A673 (cell line): ENCODE results near the gene GALNT18. TPM values are rescaled to one million over a fixed set of nuclear protein-coding genes. Genes with fewer than 3 reads are reported as not detected.
A peak's percentile ranks its signal among the peaks of the same experiment; 100 is the strongest.

ENCODE experiments used
- BruUV-seq: library from RNA; stranded (reverse); fragments of 400-500 nt; replicated peaks from 2 replicates; lab custom pipeline; 2021; lab: Mats Ljungman, UMichigan
- CTCF ChIA-PET: fragments of 300-600 bp; sonication (Branson Sonifier 250); formaldehyde crosslinking; loops from one replicate; lab custom pipeline; 2022; ENCODE audit warnings: antibody characterized with exemption; lab: Charles Lee
- POLR2A ChIA-PET: fragments of 300-600 bp; sonication (Branson Sonifier 250); formaldehyde crosslinking; loops from one replicate; lab custom pipeline; 2022; ENCODE audit warnings: antibody characterized with exemption; ENCODE audit not compliant: low non-redundant PET; lab: Charles Lee
- DNase-seq: peaks from one replicate; pipeline ENCODE4 v3.0.0-alpha.2; 2015; ENCODE audit warnings: low spot score
- H3K27ac ChIP-seq: fragments of 200-600 bp; sonication (generic); 2 replicates; pipeline ENCODE4 v1.5.1; 2016; ENCODE audit warnings: mixed run types, low read depth, mild to moderate bottlenecking, mixed read lengths, antibody characterized with exemption, low read length; ENCODE audit not compliant: poor library complexity, severe bottlenecking
- H3K27me3 ChIP-seq: fragments of 200-600 bp; sonication (generic); replicated peaks from 2 replicates; pipeline ENCODE4 v1.6.1; 2017; ENCODE audit warnings: mixed run types, low read depth, mild to moderate bottlenecking, mixed read lengths, antibody characterized with exemption, low read length; ENCODE audit not compliant: insufficient read depth, poor library complexity
- H3K36me3 ChIP-seq: fragments of 200-600 bp; sonication (generic); 2 replicates; pipeline ENCODE4 v1.6.1; 2016; ENCODE audit warnings: mixed run types, mild to moderate bottlenecking, mixed read lengths, antibody characterized with exemption, low read length; ENCODE audit not compliant: insufficient read depth, poor library complexity, severe bottlenecking
- H3K4me1 ChIP-seq: fragments of 200-600 bp; sonication (generic); 2 replicates; pipeline ENCODE4 v1.6.1; 2017; ENCODE audit warnings: mixed run types, mild to moderate bottlenecking, mixed read lengths, antibody characterized with exemption, low read length; ENCODE audit not compliant: insufficient read depth, poor library complexity, severe bottlenecking
- H3K4me3 ChIP-seq: fragments of 200-600 bp; sonication (generic); 2 replicates; pipeline ENCODE4 v1.5.1; 2016; ENCODE audit warnings: low read depth, mixed run types, mild to moderate bottlenecking, mixed read lengths, low read length; ENCODE audit not compliant: poor library complexity, severe bottlenecking
- H3K9me3 ChIP-seq: fragments of 200-600 bp; sonication (generic); 2 replicates; pipeline ENCODE4 v1.6.1; 2016; ENCODE audit warnings: mixed run types, low read depth, mild to moderate bottlenecking, mixed read lengths, antibody characterized with exemption, low read length; ENCODE audit not compliant: poor library complexity, severe bottlenecking
- EZH2 ChIP-seq: fragments of 200-600 bp; sonication (generic); IDR thresholded peaks from 2 replicates; pipeline ENCODE4 v1.6.1; 2017; ENCODE audit warnings: borderline replicate concordance, low read depth, mild to moderate bottlenecking, mixed read lengths, antibody characterized with exemption, low read length; ENCODE audit not compliant: poor library complexity, severe bottlenecking
- intact Hi-C: fragments of 100-400 bp; cut with micrococcal nuclease; formaldehyde crosslinking; loops from one replicate; pipeline ENCODE4 v1.10.0; 2022; ENCODE audit not compliant: unreplicated experiment
- total RNA-seq: library from RNA; stranded (reverse); gene quantifications from 2 replicates; pipeline ENCODE4 v1.2.3, GENCODE V29; 2021
- TF ChIP-seq, protein P1 (sequence below): fragments of 300-800, 200-600 bp; sonication (generic); conservative IDR thresholded peaks from 2 replicates; pipeline ENCODE4 v1.5.1; 2017; ENCODE audit warnings: low read depth, mild to moderate bottlenecking, antibody characterized with exemption, low read length, moderate library complexity, mixed read lengths

The GALNT18 gene
- total RNA-seq, 1 experiment from 2014 or later = 0.37 TPM

DNA sequence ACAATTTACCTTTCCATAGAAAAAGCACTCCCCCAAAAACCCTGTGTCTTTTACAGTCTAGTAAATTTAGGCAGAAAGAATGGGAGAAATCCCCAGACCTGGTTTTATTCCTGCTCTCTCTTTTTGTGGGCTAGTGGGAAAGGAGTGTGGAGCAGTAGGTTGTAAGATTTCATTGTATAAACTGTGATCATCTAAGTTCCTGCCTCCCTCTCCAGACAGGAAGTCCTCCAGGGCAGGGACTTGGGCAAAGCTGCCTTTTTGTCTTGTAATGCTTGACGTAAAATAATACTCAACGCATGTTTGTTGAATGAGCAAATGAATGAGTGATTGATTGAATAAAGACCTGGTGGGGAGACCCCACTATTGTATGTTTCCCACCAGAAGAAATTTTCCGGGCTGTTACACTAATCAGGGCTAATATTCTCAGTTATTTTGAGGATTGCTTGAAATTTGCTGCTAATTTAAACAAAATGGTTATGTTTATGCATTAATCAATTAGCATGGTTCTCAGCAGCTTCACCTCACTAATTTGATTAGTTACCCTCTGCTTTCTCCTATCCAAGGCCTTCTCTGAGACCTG, 305.1 kb downstream of the GALNT18 start:
- CTCF ChIA-PET = no interaction called here
- POLR2A ChIA-PET = no interaction called here
- no peak for DNase-seq
- H3K27me3 ChIP-seq = no peaks in the 10 kb centered on the region
- H3K36me3 ChIP-seq = no peaks in the 10 kb centered on the region
- TF ChIP-seq EZH2 = no peak
- TF ChIP-seq, protein P1, sequence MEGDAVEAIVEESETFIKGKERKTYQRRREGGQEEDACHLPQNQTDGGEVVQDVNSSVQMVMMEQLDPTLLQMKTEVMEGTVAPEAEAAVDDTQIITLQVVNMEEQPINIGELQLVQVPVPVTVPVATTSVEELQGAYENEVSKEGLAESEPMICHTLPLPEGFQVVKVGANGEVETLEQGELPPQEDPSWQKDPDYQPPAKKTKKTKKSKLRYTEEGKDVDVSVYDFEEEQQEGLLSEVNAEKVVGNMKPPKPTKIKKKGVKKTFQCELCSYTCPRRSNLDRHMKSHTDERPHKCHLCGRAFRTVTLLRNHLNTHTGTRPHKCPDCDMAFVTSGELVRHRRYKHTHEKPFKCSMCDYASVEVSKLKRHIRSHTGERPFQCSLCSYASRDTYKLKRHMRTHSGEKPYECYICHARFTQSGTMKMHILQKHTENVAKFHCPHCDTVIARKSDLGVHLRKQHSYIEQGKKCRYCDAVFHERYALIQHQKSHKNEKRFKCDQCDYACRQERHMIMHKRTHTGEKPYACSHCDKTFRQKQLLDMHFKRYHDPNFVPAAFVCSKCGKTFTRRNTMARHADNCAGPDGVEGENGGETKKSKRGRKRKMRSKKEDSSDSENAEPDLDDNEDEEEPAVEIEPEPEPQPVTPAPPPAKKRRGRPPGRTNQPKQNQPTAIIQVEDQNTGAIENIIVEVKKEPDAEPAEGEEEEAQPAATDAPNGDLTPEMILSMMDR = no peak
- H3K9me3 ChIP-seq = no peaks in the 10 kb centered on the region
- H3K27ac ChIP-seq = no peak overlapping the region
- BruUV-seq = no TSS peak
- no peak overlapping the region for H3K4me3 ChIP-seq
- intact Hi-C loops = no loop called here
- H3K4me1 ChIP-seq = no peaks in the 10 kb centered on the region

DNA sequence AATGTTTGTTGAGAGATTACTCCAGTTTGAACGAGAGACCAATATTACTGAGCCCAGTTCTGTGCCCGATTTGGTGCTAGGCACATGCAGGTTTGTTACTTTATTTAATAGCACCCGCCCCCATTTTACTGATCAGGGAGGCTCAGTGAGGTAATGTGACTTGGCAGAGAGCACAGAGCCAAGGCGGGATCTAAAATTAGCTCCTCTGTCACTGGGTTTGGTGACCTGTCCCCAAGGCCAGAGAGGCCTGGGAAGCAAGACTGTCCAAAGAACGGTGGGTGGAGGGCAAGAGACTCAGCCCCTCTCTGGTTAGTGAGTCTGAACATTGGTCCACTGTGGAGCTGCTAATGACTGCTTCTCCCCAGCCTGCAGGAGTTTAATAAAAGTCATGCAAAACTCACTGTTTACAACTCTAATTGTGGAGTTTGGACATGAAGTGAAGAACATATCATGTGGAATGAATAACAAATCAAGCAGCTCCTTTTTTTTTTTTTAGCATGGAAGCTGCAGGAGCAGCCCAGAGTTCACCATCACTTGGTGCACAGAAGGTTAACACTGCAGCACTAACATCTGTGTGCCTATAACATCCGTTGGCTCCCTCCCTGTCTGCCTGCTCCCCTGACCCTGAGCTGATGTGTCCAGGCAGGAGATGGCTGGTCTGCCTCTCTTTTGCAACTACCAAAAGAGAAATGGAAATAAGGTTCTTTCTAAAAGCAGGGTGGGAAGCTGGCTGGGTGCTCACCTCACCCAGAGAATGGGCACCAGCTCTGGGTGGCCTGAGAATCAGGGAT, 307.7 kb downstream of the GALNT18 start:
- Histone ChIP-seq H3K36me3 (no peaks in the 10 kb centered on the region), H3K27ac (no peak overlapping the region), H3K27me3 (no peaks in the 10 kb centered on the region), H3K4me1 (no peaks in the 10 kb centered on the region), H3K9me3 (no peaks in the 10 kb centered on the region), H3K4me3 (no peak overlapping the region)
- no TSS peak for BruUV-seq
- DNase-seq = no peak
- intact Hi-C loops = no loop called here
- TF ChIP-seq, protein P1 = no peak
- no peak for TF ChIP-seq EZH2
- ChIA-PET CTCF (no interaction called here), POLR2A (no interaction called here)

- ChIA-PET POLR2A (no interaction called here), CTCF (no interaction called here)
- TF ChIP-seq, protein P1 = no peak
- TF ChIP-seq EZH2 = no peak
- BruUV-seq = no TSS peak
- no peaks in the 10 kb centered on the region for H3K9me3 ChIP-seq
- H3K4me3 ChIP-seq = no peak overlapping the region
- intact Hi-C loops = no loop called here
- H3K36me3 ChIP-seq = no peaks in the 10 kb centered on the region
- no peaks in the 10 kb centered on the region for H3K4me1 ChIP-seq
- H3K27ac ChIP-seq = no peak overlapping the region
- no peaks in the 10 kb centered on the region for H3K27me3 ChIP-seq
- DNase-seq = peak; percentile 14
Observed at GRCh38 chr11:11313426-11313825, 308.4 kb downstream of the GALNT18 start.
